Stimulated activated CD8-positive, alpha-beta memory T cell treated with anti-CD3 and anti-CD28 coated beads, Interleukin-4, amount 100 ng/mL, for 24 hours (primary cell): ENCODE results near the gene UPK3A.
"Not testable (repeated sequence)": the region's sequence is repeated elsewhere in the genome, so short reads cannot be mapped to it uniquely, and the experiment has no call there.

Experiments
- DNase-seq: peaks from one replicate; pipeline ENCODE4 v3.0.0-alpha.2; 2020; ENCODE audit warnings: low read depth

Gene UPK3A

DNA sequence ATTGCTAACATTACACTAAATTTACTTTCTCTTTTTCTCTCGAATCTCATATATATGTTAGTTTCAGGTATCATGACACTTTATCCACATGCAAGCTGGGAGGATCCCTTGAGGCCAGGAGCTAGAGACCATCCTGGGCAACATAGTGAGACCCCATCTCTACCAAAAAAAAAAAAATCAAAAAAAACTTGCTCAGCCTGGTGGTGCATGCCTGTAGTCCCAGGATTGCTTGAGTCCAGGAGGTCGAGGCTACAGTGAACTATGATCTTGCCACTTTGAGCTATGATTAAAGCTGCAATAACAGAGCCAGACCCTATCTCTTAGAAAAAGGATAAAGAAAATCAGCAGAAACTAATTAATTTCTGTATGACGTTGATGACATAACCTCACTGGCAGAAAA, 3.7 kb upstream of the UPK3A start:
- DNase-seq: no peak

DNA sequence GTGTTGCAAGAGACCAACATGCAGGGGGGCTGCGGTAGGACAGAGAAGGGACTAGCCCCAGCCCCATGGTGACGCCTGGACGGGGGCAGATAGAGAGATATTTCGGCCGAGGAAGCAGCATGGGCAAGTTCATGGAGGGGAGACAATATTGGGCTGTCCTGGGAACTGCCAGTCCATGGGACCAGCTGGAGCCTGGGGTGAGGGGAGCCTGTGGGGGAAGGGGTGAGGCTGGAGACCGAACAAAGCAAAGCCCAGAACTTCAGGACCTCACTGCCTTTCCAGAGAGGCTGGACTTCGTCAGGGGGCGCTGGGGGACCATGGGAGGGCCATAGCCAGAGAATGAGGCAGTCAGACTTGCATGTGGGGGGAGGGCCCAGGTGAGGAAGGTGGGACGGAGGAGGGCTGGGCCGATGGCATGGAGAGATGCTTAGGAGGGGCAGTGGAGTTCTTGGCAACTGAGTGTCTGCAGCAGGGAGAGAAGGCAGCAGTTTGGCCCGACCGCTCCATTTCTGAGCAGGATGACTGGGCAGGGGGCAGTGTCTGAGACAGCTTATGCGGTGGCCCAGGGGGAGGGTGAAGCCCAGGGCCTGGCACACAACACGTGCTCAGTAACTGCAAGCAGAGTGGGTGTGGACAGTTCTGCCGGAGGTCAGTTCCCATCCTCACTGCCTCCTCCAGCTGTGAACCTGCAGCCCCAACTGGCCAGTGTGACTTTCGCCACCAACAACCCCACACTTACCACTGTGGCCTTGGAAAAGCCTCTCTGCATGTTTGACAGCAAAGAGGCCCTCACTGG, 712 bp downstream of the UPK3A start:
- no peak for DNase-seq

DNA sequence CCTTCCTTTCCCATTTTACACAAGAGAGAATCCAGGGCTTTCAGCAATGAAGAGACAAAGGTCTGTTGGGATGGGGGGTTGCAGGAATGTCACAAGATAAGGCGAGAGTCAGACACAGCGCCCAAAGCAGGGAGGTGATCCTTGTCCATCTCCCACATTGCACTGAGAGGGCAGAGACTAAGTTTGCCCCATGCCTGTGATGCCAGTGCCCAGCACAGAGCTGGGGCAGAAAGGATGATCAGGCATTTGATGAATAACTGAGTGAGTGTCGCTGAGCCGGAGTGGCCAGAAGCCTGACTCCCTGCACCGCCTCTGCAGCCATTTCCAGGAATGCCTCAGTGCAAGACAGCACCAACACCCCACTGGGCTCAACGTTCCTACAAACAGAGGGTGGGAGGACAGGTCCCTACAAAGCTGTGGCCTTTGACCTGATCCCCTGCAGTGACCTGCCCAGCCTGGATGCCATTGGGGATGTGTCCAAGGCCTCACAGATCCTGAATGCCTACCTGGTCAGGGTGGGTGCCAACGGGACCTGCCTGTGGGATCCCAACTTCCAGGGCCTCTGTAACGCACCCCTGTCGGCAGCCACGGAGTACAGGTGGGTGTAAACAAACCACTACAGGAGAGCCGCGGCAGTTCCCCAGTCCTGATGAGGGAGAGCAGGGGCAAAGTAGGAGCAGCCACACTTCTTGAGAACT, 2.3 kb downstream of the UPK3A start:
- DNase-seq: no peak

DNA sequence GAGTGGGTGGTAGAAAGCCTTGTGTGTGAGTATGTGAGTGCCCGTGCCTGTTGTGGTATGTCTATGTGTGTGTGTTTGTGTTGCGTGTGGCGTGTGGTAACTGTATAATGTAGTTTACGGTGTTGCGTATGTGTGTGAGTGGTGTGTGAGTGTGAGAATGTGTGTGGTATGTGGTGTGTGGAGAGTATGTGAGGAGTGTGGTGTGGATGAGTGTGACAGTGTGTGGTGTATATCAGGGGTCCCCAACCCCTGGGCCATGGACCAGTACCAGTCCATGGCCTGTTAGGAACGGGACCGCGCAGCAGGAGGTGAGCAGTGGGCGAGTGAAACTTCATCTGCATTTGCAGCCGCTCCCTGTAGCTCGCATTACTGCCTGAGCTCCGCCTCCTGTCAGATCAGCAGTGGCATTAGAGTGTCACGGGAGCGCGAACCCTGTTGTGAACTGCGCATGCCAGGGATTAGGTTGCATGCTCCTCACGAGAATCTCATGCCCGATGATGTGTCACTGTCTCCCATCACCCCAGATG, 5.7 kb downstream of the UPK3A start:
- DNase-seq: no peak

DNA sequence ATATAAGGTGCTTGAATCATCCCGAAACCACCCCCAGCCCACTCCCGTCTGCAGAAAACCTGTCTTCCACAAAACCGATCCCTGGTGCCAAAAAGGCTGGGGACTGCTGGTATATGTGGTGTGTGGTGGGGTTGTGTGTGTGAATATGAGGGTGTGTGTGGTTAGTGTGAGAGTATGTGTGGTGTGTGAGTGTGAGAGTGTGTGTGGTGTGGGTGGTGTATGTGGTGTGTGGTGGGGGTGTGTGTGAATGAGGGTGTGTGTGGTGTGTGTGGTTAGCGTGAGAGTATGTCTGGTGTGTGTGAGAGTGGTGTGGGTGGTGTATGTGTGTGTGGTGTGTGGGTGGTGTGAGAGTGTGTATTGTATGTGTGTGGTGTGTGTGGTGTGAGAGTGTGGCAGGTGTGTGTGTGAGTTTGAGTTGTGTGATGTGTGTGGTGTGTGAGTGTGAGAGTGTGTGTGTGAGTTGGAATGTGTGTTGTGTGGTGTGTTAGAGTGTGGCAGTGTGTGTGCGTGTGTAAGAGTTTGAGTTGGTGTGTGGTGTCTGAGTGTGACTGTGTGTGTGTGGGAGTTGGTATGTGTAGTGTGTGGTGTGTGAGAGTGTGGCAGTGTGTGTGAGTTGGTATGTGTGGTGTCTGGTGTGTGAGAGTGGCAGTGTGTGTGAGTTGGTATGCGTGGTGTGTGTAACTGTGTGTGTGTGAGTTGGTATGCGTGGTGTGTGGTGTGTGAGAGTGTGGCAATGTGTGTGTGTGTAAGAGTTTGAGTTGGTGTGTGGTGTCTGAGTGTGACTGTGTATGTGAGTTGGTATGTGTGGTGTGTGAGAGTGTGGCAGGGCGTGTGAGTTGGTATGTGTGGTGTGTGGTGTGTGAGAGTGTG, 6.5 kb downstream of the UPK3A start:
- no peak for DNase-seq

DNA sequence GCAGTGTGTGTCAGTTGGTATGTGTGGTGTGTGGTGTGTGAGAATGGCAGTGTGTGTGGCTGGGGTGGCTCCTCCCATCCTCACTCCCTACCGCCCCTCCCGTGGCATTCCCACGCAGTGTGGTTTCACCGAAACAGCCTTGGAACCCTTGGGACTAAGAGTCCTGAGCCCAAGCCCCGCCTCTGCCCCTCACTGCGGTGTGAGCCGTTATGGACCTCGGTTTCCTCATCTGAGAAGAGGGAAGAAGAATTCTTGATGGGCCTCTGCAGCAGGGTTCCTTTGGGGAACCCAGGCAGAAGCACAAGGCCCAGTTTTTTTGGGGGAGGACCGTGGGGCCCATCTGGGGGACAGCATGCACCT, 7.2 kb downstream of the UPK3A start:
- no peak for DNase-seq

DNA sequence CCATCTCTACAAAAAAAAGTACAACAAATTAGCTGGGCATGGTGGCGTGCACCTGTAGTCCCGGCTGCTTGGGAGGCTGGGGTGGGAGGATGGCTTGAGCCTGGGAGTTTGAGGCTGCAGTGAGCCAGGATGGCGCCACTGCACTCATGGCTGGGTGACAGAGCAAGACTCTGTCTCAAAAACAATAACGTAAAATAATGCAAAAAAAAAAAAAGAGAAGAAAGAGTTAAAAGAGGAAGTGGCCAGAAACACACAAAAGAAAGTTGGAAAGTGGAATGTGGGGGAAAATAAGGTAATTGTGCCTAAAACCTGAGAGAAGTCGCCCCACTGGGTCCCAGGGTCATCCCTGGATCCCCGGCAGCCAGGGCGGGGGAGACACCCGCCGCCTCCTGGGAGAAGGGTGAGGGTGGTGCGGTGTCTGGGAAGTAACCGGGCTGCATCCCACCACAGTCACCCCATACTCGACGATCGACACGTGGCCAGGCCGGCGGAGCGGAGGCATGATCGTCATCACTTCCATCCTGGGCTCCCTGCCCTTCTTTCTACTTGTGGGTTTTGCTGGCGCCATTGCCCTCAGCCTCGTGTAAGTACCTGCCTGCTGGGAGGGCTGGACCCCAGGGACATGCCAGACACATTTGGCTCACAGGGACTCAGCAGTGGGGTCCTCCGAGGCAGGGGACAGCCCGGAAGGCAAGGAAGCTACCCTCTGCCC, 8.1 kb downstream of the UPK3A start:
- no peak for DNase-seq

DNA sequence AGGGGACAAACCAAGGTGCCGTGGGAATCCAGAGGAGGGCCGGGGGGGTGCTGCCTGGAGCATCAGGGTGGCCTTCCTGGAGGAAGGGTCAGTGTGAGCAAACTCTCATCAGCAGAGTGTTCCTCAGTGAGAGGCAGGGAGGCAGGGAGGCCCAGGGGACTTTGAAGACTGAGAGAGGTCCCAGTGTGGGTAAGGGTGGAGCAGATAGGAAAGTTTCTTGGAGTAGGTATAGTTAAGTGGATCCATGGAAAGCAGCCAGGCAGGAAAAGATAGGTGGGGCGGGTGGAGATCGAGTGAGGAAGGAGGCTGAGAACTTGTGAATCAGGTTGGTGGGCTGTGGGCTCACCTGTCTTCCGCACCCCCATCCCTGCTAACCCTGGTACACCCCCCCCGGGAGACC, 9.3 kb downstream of the UPK3A start:
- DNase-seq: no peak

DNA sequence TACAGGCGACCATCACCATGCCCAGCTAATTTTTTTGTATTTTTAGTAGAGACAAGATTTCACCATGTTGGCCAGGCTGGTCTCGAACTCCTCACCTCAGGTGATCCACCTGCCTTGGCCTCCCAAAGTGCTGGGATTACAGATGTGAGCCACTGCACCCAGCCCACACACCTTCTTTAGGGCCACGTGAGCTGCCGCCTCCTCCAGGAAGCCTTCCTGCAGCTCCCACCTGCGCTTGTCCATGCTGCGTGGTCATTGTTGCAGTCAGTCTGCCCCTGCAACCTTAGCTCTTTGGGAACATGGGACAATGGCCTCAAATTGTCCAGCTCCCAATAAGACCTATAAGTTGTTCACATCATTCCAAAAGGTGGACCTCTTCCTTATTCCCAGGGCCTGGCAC, 10.3 kb downstream of the UPK3A start:
- DNase-seq: not testable (repeated sequence)

DNA sequence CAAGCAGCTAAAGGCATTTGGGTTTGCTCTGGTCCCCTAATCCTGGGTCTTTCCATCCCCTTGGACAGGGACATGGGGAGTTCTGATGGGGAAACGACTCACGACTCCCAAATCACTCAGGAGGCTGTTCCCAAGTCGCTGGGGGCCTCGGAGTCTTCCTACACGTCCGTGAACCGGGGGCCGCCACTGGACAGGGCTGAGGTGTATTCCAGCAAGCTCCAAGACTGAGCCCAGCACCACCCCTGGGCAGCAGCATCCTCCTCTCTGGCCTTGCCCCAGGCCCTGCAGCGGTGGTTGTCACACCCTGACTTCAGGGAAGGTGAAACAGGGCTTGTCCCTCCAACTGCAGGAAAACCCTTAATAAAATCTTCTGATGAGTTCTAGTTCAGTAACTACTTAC, 10.7 kb downstream of the UPK3A start:
- DNase-seq: no peak

DNA sequence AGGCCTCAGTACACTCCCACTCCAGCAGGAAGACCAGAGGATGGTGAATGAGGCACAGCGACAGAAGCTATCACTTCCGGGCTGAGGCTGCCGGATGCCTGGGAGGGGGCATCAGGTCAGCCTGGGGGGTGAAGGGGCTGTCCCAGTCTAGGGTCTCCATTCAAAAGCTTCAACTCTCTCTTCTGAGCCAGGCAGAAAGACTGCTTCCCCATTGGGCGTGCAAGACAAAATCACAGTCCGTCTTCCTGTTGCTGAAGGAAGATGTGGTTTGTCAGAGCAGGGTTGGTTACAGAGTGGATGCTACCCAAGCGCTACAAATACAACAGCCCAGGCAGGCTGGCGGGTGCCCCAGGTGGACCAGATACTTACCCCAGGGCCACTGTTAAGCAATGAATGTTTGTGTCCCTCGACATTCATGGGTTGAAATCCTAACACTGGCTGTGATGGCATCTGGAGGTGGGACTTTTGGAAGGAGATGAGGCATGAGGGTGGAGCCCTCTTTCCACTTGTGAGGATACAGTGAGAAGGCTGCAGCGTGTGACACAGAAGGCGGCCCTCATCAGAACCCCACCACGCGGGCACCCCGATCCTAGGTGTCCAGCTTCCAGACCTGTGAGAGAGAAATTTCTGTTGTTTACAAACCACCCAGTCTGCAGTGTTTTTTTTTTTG, 12.0 kb downstream of the UPK3A start:
- no peak for DNase-seq

DNA sequence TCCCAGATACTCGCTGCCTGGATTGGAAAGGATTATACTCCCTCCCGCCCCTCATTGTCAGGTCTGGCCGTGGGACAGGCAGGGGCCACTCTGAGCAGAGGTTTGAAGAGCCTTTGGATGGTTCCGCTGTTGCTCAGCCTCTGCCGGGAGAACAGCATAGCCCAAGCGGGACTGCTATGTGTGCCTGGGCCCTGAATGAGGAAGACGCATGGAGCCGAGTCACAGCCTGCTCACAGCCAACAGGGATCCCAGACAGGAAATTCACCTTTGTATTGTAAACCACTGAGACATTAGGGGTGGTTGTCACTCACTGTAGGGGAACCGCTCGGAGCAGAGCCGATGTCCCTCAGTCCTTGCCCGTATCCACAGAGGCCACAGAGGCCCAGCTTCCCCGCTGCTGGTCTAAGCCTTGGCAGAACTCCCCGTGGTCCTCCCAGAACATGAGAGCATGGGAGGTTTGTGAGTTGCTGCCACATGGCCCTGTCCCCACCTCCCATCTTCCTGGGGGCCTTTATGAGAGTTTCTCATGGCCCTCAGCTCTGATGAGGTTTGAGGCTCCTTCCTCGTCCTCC, 14.3 kb downstream of the UPK3A start:
- no peak for DNase-seq

DNA sequence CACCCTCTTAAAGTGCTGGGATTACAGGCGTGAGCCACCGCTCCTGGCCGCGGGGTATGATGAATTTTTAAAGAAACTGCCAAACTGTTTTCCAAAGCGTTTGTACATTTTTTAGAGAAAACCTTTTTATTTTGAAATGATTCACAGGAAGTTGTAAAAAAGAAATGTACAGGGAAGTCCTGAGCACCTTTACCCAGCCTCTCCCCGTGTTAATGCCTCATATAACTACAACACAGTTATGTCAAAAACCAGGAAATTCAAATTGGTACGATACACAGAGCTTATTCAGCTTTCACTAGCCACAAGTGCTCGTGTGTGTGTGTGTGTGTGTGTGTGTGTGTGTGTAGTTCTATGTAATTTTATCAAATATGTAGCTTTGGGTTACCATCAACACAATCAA, 18.0 kb downstream of the UPK3A start:
- DNase-seq: no peak

DNA sequence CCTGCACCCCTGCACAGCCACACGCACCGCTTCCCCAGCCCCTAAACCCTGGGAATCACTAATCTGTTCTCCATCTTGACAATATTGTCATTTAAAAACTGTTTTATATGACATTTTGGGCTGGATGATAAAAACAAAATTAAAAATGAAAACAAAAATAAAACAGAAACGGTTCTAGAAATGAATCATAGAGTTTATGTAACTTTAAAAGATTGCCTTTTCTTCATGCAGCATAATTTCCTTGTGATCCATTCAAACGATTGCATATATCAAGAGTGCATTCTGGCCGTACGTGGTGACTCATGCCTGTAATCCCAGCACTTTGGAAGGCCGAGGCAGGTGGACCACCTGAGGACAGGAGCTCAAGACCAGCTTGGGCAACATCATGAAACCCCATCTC, 18.4 kb downstream of the UPK3A start:
- DNase-seq: no peak

DNA sequence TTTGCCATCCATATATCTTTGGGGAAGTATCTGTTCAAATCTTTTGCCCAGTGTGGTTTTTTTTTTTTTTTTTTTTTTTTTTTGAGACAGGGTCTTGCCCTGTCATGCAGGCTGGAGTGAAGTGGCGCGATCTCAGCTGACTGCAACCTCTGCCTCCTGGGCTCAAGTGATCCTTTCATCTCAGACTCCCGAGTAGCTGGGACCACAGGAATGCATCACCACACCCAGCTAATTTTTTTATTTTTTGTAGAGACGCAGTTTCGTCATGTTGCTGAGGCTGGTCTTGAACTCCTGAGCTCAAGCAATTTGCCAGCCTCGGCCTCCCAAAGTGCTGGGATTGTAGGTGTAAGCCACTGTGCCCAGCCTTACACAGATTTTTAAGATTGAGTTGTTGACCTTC, 20.2 kb downstream of the UPK3A start:
- DNase-seq: no peak

DNA sequence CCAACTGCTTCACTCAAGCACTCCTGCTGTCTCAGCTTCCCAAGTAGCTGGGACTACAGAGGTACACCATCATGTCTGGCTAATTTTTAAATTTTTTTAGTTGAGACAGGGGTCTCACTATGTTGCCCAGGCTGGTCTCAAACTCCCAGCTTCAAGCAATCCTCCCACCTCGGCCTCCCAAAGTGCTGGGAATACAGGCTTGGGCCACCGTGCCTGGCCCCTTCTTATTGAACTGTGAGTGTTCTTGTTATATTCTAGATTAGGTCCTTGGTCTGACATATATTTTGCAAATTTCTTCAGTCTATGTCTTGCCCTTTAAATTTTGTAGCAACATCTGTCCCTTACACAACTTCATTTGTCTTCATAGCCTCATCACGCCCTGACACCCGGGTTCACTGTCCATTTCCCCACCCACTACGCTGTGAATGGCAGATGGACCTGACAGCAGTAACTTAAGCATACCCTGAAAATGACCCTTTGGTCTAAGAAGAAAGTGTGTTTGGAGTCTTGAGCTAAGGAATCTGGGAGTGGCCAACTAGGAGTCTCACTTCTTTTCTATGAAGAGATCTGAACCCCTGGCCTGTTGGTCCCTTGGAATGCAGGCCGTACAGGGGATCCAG, 20.8 kb downstream of the UPK3A start:
- no peak for DNase-seq

DNA sequence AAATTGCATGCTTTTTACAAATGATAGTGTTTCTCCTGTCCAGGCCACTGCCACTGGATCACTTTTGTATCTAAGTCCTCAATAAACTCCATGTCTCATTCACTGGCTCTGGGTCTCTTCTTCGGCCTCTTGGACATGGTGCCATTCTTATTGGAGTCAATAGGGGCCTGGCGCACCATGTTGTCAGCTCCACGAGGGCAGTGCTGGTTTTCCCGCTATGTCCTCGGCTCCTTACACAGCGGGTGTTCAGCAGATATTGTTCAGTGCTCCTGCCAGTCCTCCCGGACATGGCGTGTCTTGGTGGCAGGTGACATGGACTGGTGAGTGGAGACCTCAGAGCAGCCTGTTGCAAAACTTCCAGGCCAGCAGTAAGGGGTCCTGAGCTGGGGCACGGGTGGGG, 21.4 kb downstream of the UPK3A start:
- no peak for DNase-seq

DNA sequence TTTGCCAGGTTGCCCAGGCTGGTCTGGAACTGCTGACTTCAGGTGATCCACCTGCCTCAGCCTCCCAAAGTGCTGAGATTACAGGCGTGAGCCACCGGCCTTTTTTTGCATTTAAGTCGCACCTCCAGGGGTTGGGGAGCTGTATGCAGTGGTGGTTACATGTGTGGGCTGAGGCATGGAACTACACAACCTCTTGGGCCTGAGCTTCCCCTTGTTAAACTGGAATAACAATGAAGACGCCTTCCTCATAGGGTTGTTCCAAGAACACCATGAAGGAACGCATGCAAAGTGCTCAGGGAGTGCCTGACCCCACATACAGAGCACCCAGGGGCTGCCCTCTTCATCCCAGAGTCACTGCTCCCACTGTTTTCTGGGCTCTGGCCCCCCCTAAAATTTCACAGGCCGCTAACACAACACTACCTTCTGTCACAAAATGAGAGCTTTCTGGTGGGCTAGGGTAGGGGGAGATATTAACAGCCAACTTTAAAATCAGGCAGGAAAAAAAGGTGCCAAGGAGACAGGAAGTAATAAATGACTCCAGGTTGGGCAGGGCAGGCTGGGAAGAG, 23.7 kb downstream of the UPK3A start:
- no peak for DNase-seq

DNA sequence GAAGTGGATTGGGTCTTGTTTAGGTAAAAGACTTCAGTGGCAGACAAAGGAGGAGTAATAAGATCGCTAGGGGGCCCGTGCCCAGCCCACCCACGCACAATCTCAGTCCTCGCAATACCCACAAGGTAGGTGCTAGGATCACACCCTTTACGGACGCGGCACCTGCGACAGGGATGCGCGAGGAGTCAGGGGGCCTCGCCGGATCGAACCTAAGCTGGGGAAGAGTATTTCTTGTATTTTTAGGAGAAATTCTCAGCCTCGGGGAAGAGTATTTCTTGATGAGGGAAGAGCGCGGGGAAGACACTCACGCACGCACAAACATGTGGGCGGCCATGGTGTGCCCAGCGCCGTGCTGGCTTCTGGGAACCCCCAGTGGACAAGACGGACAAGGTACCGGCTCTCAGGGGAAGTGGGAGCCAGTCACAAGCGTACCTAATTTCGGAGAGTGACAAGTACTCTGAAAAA, 24.2 kb downstream of the UPK3A start:
- DNase-seq: no peak
